H1 (cell line): Measurements from ENCODE around the gene GULP1. TPM values are rescaled to one million over a fixed set of nuclear protein-coding genes. Genes with fewer than 3 reads are reported as not detected.

Source experiments
- ATF2 ChIP-seq: IDR thresholded peaks from 2 replicates; pipeline ENCODE4 v1.6.1; 2012; ENCODE audit warnings: low read length, inconsistent platforms
- FOSL1 ChIP-seq: IDR thresholded peaks from 2 replicates; pipeline ENCODE4 v1.6.1; 2011; ENCODE audit warnings: mild to moderate bottlenecking, low read depth, low read length, moderate library complexity; ENCODE audit not compliant: insufficient read depth
- POLR2AphosphoS5 ChIP-seq: IDR thresholded peaks from 2 replicates; pipeline ENCODE4 v1.6.1; 2011; ENCODE audit warnings: low read depth, low read length
- RXRA ChIP-seq: IDR thresholded peaks from 2 replicates; pipeline ENCODE4 v1.6.1; 2011; ENCODE audit warnings: low read depth, mild to moderate bottlenecking, low read length, moderate library complexity; ENCODE audit not compliant: insufficient read depth
- polyA plus RNA-seq, 7 experiments: library from polyadenylated mRNA; depleted of rRNA in 3 of 7; stranded (reverse) in 5 of 7; unstranded in 2 of 7; fragments of >200 nt in 5 of 7; fragments of 200-250 nt in 2 of 7; gene quantifications; 1 replicate in 5 of 7; 2 replicates in 1 of 7; 4 replicates in 1 of 7; pipeline versions ENCODE4 v1.2.1 to v1.2.3, GENCODE V29; 2011 to 2013; ENCODE audit warnings: missing spikeins in 2 of 7, mixed read lengths in 2 of 7
- total RNA-seq: library from RNA; stranded (reverse); fragmentation: NEBNext Ultra II Directional; extraction: Animal tissue kit (Norgen Biotek cat#: 25700); gene quantifications from 2 replicates; pipeline ENCODE4 v1.2.1, GENCODE V29; 2021
- TF ChIP-seq, protein P1 (sequence below): fragments of 300-600 bp; sonication (generic); IDR thresholded peaks from 2 replicates; pipeline ENCODE4 v1.7.1; 2012; ENCODE audit warnings: low read length, moderate library complexity, mild to moderate bottlenecking, inconsistent platforms; ENCODE audit not compliant: insufficient replicate concordance

Gene GULP1
- total and polyA plus RNA-seq, 2 of the 8 experiments (the other 6 are each of a cell fraction or from before 2014, with no cell fraction given), result 69.7 to 139 TPM

GRCh38 chr2:188276255-188276654 lies 15.4 kb upstream of the GULP1 start (continued):
- TF ChIP-seq FOSL1, result no peak
- no peak for TF ChIP-seq POLR2AphosphoS5
- no peak for TF ChIP-seq RXRA
- TF ChIP-seq, protein P1, sequence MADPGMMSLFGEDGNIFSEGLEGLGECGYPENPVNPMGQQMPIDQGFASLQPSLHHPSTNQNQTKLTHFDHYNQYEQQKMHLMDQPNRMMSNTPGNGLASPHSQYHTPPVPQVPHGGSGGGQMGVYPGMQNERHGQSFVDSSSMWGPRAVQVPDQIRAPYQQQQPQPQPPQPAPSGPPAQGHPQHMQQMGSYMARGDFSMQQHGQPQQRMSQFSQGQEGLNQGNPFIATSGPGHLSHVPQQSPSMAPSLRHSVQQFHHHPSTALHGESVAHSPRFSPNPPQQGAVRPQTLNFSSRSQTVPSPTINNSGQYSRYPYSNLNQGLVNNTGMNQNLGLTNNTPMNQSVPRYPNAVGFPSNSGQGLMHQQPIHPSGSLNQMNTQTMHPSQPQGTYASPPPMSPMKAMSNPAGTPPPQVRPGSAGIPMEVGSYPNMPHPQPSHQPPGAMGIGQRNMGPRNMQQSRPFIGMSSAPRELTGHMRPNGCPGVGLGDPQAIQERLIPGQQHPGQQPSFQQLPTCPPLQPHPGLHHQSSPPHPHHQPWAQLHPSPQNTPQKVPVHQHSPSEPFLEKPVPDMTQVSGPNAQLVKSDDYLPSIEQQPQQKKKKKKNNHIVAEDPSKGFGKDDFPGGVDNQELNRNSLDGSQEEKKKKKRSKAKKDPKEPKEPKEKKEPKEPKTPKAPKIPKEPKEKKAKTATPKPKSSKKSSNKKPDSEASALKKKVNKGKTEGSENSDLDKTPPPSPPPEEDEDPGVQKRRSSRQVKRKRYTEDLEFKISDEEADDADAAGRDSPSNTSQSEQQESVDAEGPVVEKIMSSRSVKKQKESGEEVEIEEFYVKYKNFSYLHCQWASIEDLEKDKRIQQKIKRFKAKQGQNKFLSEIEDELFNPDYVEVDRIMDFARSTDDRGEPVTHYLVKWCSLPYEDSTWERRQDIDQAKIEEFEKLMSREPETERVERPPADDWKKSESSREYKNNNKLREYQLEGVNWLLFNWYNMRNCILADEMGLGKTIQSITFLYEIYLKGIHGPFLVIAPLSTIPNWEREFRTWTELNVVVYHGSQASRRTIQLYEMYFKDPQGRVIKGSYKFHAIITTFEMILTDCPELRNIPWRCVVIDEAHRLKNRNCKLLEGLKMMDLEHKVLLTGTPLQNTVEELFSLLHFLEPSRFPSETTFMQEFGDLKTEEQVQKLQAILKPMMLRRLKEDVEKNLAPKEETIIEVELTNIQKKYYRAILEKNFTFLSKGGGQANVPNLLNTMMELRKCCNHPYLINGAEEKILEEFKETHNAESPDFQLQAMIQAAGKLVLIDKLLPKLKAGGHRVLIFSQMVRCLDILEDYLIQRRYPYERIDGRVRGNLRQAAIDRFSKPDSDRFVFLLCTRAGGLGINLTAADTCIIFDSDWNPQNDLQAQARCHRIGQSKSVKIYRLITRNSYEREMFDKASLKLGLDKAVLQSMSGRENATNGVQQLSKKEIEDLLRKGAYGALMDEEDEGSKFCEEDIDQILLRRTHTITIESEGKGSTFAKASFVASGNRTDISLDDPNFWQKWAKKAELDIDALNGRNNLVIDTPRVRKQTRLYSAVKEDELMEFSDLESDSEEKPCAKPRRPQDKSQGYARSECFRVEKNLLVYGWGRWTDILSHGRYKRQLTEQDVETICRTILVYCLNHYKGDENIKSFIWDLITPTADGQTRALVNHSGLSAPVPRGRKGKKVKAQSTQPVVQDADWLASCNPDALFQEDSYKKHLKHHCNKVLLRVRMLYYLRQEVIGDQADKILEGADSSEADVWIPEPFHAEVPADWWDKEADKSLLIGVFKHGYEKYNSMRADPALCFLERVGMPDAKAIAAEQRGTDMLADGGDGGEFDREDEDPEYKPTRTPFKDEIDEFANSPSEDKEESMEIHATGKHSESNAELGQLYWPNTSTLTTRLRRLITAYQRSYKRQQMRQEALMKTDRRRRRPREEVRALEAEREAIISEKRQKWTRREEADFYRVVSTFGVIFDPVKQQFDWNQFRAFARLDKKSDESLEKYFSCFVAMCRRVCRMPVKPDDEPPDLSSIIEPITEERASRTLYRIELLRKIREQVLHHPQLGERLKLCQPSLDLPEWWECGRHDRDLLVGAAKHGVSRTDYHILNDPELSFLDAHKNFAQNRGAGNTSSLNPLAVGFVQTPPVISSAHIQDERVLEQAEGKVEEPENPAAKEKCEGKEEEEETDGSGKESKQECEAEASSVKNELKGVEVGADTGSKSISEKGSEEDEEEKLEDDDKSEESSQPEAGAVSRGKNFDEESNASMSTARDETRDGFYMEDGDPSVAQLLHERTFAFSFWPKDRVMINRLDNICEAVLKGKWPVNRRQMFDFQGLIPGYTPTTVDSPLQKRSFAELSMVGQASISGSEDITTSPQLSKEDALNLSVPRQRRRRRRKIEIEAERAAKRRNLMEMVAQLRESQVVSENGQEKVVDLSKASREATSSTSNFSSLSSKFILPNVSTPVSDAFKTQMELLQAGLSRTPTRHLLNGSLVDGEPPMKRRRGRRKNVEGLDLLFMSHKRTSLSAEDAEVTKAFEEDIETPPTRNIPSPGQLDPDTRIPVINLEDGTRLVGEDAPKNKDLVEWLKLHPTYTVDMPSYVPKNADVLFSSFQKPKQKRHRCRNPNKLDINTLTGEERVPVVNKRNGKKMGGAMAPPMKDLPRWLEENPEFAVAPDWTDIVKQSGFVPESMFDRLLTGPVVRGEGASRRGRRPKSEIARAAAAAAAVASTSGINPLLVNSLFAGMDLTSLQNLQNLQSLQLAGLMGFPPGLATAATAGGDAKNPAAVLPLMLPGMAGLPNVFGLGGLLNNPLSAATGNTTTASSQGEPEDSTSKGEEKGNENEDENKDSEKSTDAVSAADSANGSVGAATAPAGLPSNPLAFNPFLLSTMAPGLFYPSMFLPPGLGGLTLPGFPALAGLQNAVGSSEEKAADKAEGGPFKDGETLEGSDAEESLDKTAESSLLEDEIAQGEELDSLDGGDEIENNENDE, result no peak
- TF ChIP-seq ATF2, result no peak
